H7 (cell line): Measurements from ENCODE around the gene PARD3. TPM values are rescaled to one million over a fixed set of nuclear protein-coding genes. Genes with fewer than 3 reads are reported as not detected.

Experiments used
- DNase-seq: peaks from one replicate; pipeline ENCODE4 v3.0.0; 2012
- H3K27me3 ChIP-seq: 2 replicates; pipeline ENCODE4 v1.6.0; 2011; ENCODE audit warnings: mild to moderate bottlenecking, low read length; ENCODE audit not compliant: control insufficient read depth, insufficient read depth
- H3K36me3 ChIP-seq: replicated peaks from 2 replicates; pipeline ENCODE4 v1.5.1; 2011; ENCODE audit warnings: low read length; ENCODE audit not compliant: control insufficient read depth, insufficient read depth
- H3K4me3 ChIP-seq: 2 replicates; pipeline ENCODE4 v1.5.1; 2011; ENCODE audit warnings: low read depth, mild to moderate bottlenecking, control low read depth, low read length, moderate library complexity; ENCODE audit not compliant: insufficient read depth
- total RNA-seq: library from RNA; depleted of rRNA; stranded (reverse); fragments of >200 nt; shearing (Covaris generic); gene quantifications from 2 replicates; pipeline ENCODE4 v1.2.3, GENCODE V29; 2014

Gene PARD3
- total RNA-seq, 1 experiment from 2014 or later = 51.1 TPM

GRCh38 chr10:34638406-34639054 lies 176.6 kb downstream of the PARD3 start:
- peak; percentile 67 for DNase-seq
- Histone ChIP-seq H3K4me3 (no peak overlapping the region), H3K36me3 (no peaks in the 10 kb centered on the region), H3K27me3 (no peaks in the 10 kb centered on the region)

GRCh38 chr10:34637418-34637911 lies 177.6 kb downstream of the PARD3 start:
- peak; percentile 73 for DNase-seq
- no peaks in the 10 kb centered on the region for H3K27me3 ChIP-seq
- H3K4me3 ChIP-seq = no peak overlapping the region
- no peaks in the 10 kb centered on the region for H3K36me3 ChIP-seq

GRCh38 chr10:34635111-34635510 lies 180.0 kb downstream of the PARD3 start:
- H3K4me3 ChIP-seq = no peak overlapping the region
- DNase-seq = no peak
- no peaks in the 10 kb centered on the region for H3K36me3 ChIP-seq
- no peaks in the 10 kb centered on the region for H3K27me3 ChIP-seq

GRCh38 chr10:34633374-34633773 lies 181.7 kb downstream of the PARD3 start:
- no peaks in the 10 kb centered on the region for H3K27me3 ChIP-seq
- H3K4me3 ChIP-seq = no peak overlapping the region
- no peaks in the 10 kb centered on the region for H3K36me3 ChIP-seq
- DNase-seq = no peak

- no peak for DNase-seq
- H3K4me3 ChIP-seq = no peak overlapping the region
- no peaks in the 10 kb centered on the region for H3K36me3 ChIP-seq
- H3K27me3 ChIP-seq = no peaks in the 10 kb centered on the region
Observed at GRCh38 chr10:34629084-34629483, 186.0 kb downstream of the PARD3 start.

- no peaks in the 10 kb centered on the region for H3K36me3 ChIP-seq
- H3K4me3 ChIP-seq = no peak overlapping the region
- no peaks in the 10 kb centered on the region for H3K27me3 ChIP-seq
- no peak for DNase-seq
Observed at GRCh38 chr10:34628174-34628796, 186.8 kb downstream of the PARD3 start.

GRCh38 chr10:34627741-34628140 lies 187.4 kb downstream of the PARD3 start:
- no peak overlapping the region for H3K4me3 ChIP-seq
- DNase-seq = no peak
- no peaks in the 10 kb centered on the region for H3K36me3 ChIP-seq
- no peaks in the 10 kb centered on the region for H3K27me3 ChIP-seq

GRCh38 chr10:34627331-34627730 lies 187.8 kb downstream of the PARD3 start:
- Histone ChIP-seq H3K27me3 (no peaks in the 10 kb centered on the region), H3K4me3 (no peak overlapping the region), H3K36me3 (no peaks in the 10 kb centered on the region)
- DNase-seq = no peak

- no peaks in the 10 kb centered on the region for H3K27me3 ChIP-seq
- H3K36me3 ChIP-seq = no peaks in the 10 kb centered on the region
- no peak overlapping the region for H3K4me3 ChIP-seq
- no peak for DNase-seq
Observed at GRCh38 chr10:34626158-34626880, 188.8 kb downstream of the PARD3 start.

- Histone ChIP-seq H3K36me3 (no peaks in the 10 kb centered on the region), H3K27me3 (no peaks in the 10 kb centered on the region), H3K4me3 (no peak overlapping the region)
- DNase-seq = no peak
Observed at GRCh38 chr10:34624323-34625153, 190.6 kb downstream of the PARD3 start.

GRCh38 chr10:34622945-34623344 lies 192.2 kb downstream of the PARD3 start:
- Histone ChIP-seq H3K4me3 (no peak overlapping the region), H3K27me3 (no peaks in the 10 kb centered on the region), H3K36me3 (no peaks in the 10 kb centered on the region)
- DNase-seq = no peak

GRCh38 chr10:34618611-34619010 lies 196.5 kb downstream of the PARD3 start:
- no peaks in the 10 kb centered on the region for H3K27me3 ChIP-seq

GRCh38 chr10:34615770-34616169 lies 199.3 kb downstream of the PARD3 start:
- H3K36me3 ChIP-seq = no peaks in the 10 kb centered on the region
- no peak for DNase-seq
- H3K4me3 ChIP-seq = no peak overlapping the region
- no peaks in the 10 kb centered on the region for H3K27me3 ChIP-seq

More at GRCh38 chr10:34618611-34619010, 196.5 kb downstream of the PARD3 start:
- no peak overlapping the region for H3K4me3 ChIP-seq
- H3K36me3 ChIP-seq = no peaks in the 10 kb centered on the region
- no peak for DNase-seq

GRCh38 chr10:34613491-34613890 lies 201.6 kb downstream of the PARD3 start:
- no peak overlapping the region for H3K4me3 ChIP-seq
- no peak for DNase-seq
- no peaks in the 10 kb centered on the region for H3K36me3 ChIP-seq
- no peaks in the 10 kb centered on the region for H3K27me3 ChIP-seq
